ES-I3 (cell line): Measurements from ENCODE around the gene SMOC2.
"Not testable (repeated sequence)": the region's sequence is repeated elsewhere in the genome, so short reads cannot be mapped to it uniquely, and the experiment has no call there.

Source experiments
- H3K36me3 ChIP-seq: 2 replicates; pipeline ENCODE4 v1.6.1; 2013; ENCODE audit warnings: mild to moderate bottlenecking, low read length, control low read depth, moderate library complexity; ENCODE audit not compliant: insufficient read depth
- H3K4me1 ChIP-seq: 2 replicates; pipeline ENCODE4 v1.6.1; 2013; ENCODE audit warnings: mild to moderate bottlenecking, control low read depth, low read length; ENCODE audit not compliant: insufficient read depth
- H3K9ac ChIP-seq: 2 replicates; pipeline ENCODE4 v1.6.1; 2013; ENCODE audit warnings: low read depth, mild to moderate bottlenecking, low read length, moderate library complexity
- H3K9me3 ChIP-seq: 2 replicates; pipeline ENCODE4 v1.6.1; 2013; ENCODE audit warnings: mild to moderate bottlenecking, low read length, moderate library complexity; ENCODE audit not compliant: control insufficient read depth, insufficient read depth

The SMOC2 gene

DNA sequence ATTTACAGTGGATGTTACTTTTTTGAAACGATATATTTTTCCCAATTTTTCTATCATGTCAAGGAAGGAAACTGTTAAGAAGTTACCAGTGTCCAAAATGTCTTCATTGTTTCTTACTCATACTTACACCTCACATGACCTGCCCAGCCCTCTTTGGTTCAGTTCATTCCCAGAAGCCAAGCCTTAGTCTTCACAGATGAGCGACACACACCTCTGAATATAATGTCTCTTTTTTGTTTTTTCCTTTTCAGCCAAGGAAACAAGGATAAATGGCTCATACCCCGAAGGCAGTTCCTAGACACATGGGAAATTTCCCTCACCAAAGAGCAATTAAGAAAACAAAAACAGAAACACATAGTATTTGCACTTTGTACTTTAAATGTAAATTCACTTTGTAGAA, 225.2 kb downstream of the SMOC2 start:
- Histone ChIP-seq H3K9ac (no peak overlapping the region), H3K9me3 (peaks cover 5% of the 10 kb centered on the region; the same call in 1 of the 2 replicates), H3K36me3 (no peaks in the 10 kb centered on the region), H3K4me1 (peaks cover 7% of the 10 kb centered on the region; the same call in 1 of the 2 replicates)

DNA sequence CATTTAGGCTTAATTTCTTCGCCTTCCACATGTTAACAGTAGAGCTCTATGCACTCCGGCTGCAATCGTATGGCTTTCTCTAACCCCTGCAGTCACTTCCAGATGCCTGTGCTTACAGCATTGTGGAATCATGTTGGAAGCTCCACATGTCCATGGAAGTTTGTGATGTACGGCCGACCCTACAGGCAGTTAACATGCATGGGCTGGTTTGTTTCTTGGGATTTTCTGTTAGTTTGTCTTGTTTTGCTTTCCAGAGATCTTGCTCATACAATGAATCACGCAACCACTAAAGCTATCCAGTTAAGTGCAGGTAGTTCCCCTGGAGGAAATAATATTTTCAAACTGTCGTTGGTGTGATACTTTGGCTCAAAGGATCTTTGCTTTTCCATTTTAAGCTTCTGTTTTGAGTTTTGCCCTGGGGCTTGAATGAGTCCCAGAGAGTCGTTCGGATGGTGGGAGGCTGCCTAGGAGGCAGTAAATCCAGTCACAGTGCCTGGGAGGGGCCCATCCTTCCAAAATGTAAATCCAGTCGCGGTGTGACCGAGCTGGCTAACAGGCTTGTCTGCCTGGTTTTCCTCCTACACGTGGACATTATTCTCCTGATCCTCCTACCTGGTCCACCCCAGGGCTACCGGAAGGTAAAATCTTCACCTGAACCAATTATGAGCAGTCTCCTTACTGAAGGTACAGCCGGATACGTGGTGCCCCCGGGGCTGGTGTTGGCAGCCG, 225.9 kb downstream of the SMOC2 start:
- Histone ChIP-seq H3K4me1 (peaks cover 7% of the 10 kb centered on the region; the same call in 1 of the 2 replicates), H3K9ac (no peak overlapping the region), H3K9me3 (peaks cover 5% of the 10 kb centered on the region; the same call in 1 of the 2 replicates), H3K36me3 (no peaks in the 10 kb centered on the region)

DNA sequence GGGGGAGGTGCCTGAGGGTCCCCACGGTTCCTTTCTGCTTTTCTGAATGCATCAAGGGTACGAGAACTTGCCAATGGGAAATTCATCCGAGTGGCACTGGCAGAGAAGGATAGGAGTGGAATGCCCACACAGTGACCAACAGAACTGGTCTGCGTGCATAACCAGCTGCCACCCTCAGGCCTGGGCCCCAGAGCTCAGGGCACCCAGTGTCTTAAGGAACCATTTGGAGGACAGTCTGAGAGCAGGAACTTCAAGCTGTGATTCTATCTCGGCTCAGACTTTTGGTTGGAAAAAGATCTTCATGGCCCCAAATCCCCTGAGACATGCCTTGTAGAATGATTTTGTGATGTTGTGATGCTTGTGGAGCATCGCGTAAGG, 226.4 kb downstream of the SMOC2 start:
- Histone ChIP-seq H3K36me3 (no peaks in the 10 kb centered on the region), H3K9me3 (peaks cover 5% of the 10 kb centered on the region; the same call in 1 of the 2 replicates), H3K4me1 (peaks cover 7% of the 10 kb centered on the region; the same call in 1 of the 2 replicates), H3K9ac (no peak overlapping the region)

DNA sequence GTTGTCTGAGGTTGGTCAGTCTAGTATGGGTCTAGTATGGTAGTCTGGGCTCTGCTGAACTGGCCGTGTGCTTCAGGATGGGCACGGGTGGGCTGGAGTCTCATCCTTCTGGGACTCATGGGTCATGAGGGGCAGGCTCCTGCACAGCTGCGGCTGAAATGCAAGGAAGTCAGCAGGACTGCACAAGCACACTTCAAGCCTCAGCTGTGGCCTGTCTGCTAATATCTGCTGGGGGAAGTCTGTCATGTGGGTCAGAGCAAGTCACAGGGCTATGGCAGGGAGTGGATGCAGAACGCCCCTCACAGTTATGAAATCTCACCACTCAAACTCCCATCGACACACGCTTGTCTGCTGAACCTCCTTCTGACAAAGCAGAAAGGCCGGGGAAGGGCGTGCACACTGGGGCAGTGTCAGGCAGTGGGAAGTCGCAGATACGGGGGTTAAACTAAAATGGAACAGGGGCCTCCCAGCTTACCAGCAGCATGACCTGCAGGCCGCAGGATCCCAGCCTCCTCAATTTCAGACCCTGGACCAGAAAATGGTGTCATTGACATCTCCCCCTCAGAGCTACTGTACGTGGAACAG, 229.5 kb downstream of the SMOC2 start:
- H3K9ac ChIP-seq = no peak overlapping the region
- H3K4me1 ChIP-seq = peaks cover 7% of the 10 kb centered on the region; the same call in 1 of the 2 replicates
- H3K9me3 ChIP-seq = peaks cover 5% of the 10 kb centered on the region; the same call in 1 of the 2 replicates
- H3K36me3 ChIP-seq = no peaks in the 10 kb centered on the region

DNA sequence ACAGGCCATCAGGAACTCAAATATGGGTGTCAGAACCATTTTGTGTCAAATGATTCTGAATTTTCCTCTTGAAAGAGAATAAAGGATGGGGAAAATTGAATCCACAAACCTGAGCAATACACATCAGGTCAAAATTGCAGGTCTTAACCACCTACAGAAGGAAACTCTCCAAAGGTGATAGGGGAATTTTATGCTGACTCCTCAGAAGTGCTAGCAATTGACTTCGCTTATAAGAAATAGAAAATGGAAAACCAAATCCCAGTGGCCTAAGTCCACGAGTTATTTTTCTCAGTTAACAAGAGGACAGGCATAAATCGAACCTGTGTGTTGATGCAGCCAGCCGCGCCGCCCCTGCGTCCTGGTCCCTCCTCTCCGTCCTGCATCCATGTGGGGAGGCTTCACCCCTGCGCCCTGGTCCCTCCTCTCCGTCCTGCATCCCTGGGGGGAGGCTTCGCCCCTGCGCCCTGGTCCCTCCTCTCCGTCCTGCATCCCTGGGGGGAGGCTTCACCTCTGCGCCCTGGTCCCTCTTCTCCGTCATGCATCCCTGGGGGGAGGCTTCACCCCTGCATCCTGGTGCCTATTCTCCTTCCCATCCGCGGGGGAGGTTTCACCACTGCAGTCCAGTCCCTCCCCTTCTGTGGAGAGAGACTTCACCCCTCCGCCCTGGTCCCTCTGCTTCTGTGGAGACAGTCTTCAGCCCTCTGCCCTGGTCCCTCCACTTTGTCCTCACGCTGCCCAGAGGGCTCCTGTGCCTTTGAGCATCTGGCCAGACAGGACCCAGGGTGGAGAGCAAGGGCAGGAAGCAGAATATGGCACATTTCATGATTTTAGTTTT, 230.3 kb downstream of the SMOC2 start:
- H3K4me1 ChIP-seq = peaks cover 6% of the 10 kb centered on the region; the same call in 1 of the 2 replicates
- no peaks in the 10 kb centered on the region for H3K36me3 ChIP-seq
- H3K9ac ChIP-seq = no peak overlapping the region

DNA sequence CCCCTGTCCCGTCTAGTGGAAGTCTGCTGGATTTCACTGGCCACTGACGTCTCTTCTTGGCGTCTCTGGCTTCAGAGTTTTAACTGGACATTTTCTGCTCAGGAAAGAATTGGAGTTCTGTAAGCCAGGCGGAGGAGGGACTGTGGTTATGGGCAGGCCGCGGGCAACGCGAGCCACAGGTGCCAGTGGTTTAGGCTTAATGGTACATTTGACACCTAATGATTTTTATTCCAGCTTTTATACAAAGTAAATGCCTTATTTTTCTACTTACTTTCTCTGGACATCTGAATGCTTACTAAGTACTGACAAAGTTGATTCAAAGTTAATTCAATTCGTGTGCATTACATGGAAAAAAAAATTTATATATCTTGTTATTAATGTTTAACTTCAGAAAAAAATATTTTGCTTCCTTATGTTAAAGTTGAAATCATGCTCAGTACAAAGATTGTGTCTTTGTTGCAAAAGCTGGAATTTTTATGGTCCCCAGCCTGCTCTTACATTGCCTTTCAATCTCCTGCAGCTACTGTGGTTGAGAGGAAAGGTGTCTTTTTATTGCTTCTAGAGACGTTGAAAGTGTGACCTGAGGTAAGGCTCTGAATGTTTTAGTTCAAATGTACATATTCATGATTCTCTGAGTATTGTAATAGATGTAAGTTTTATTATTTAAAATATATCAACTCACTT, 231.0 kb downstream of the SMOC2 start:
- peaks cover 5% of the 10 kb centered on the region; the same call in 1 of the 2 replicates for H3K9me3 ChIP-seq
- H3K9ac ChIP-seq = no peak overlapping the region
- H3K4me1 ChIP-seq = no peaks in the 10 kb centered on the region
- no peaks in the 10 kb centered on the region for H3K36me3 ChIP-seq

More for the DNA sequence above, 230.3 kb downstream of the SMOC2 start:
- H3K9me3 ChIP-seq = peaks cover 5% of the 10 kb centered on the region; the same call in 1 of the 2 replicates

DNA sequence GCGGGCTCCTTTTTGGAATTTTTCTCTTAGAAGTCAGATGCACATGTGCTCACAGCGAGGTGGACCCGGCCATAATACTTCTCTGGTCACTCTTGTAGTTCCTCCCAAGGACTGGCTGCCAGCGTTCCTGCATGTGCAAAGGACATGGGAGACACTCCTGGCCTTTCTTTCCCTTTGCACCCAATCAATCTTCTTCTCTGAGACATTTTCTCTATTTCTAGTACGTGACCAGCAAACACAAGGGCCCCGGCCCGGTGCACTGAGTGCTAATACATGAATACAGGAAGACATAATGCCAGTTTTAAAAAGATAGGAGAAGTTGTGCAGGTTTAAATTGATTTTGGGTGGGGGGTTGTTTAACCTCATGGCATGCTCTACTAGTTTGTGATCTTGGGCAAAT, 233.6 kb downstream of the SMOC2 start:
- Histone ChIP-seq H3K36me3 (no peaks in the 10 kb centered on the region), H3K9me3 (no peaks in the 10 kb centered on the region), H3K9ac (no peak overlapping the region), H3K4me1 (no peaks in the 10 kb centered on the region)

DNA sequence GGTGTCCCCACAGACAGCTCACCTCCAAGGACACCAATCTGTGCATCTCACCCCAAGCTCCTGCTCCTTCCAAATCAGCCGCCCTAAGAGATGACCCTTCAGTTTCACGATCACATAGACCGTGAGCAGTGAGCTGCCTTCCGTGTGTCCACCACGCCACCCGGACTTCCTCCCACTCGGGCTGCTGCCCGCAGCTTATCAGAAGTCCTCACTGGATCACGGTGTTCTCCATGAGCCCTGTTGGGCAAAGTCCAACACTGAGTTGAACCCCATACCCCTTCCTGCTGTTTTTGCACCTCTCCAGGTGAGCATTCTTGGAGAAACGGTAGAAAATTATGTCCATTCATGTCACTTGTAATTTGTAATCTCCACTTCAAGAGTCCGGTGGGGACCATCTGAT, 234.4 kb downstream of the SMOC2 start:
- Histone ChIP-seq H3K36me3 (no peaks in the 10 kb centered on the region), H3K9ac (no peak overlapping the region), H3K9me3 (no peaks in the 10 kb centered on the region), H3K4me1 (no peaks in the 10 kb centered on the region)

DNA sequence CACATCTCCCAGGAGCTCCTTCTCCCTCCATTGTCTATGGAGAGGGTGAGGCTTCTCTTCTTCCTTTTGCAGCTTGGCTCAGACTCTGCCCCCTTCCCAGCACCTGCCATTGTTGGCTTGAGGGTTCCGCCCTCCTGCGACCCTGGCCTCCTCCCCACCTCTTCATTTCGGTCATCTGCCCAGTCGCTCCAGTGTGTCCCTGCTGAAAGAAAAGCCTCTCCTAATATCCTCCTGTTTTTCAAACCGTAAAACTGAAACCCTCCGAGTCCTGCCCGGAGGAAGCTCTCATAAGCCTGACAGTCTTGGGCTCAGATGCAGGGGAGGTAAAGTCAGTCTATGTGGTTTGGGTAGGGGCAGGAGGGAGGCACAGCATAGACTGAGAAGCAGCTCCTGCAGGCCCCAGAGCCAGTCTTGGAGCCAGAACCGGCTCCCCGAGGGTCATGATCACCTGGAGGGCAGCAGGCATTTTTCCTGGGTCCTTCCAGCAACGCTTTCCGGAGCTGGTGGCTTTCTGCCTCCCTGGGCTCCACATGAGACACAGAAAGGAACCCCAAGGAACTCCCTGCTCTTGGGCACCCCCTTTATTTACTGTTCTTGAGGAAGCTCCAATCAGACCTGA, 235.1 kb downstream of the SMOC2 start:
- no peaks in the 10 kb centered on the region for H3K9me3 ChIP-seq
- no peak overlapping the region for H3K9ac ChIP-seq
- no peaks in the 10 kb centered on the region for H3K4me1 ChIP-seq
- no peaks in the 10 kb centered on the region for H3K36me3 ChIP-seq

DNA sequence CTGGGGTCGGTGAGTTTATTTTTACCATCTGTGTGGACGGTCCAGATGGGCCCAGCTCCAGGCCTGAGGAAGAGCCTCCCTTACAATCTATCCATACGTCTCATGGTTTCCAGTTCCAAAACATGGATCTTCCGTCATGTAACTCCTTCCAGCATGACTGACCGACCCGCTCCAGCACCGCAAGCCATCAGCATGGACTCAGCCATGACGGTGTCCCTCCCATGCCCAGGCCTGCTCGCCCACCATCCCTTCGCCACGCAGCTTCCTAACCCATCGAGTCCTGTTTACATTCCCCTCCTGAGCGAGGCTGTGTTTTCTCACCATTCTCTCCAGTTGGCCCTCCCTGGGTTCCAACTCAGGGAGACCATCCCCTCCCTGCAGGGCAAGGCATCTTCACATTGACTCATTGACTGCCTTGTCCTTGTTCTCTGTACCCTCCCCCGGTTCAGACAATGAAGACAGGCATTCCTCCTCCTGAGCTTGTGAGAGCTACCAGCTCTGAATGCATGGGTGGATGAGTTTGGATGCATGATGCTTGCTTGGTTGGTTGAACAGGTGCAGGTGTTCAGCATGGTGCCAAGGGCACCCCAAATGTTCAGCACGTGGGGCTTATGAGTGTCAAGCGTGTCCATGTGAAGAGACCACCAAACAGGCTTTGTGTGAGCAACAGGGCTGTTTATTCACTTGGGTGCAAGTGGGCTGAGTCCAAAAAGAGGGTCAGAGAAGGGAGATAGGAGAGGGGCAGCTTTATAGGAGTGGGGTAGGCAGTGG, 235.8 kb downstream of the SMOC2 start:
- Histone ChIP-seq H3K36me3 (no peaks in the 10 kb centered on the region), H3K9ac (no peak overlapping the region), H3K4me1 (no peaks in the 10 kb centered on the region), H3K9me3 (no peaks in the 10 kb centered on the region)

DNA sequence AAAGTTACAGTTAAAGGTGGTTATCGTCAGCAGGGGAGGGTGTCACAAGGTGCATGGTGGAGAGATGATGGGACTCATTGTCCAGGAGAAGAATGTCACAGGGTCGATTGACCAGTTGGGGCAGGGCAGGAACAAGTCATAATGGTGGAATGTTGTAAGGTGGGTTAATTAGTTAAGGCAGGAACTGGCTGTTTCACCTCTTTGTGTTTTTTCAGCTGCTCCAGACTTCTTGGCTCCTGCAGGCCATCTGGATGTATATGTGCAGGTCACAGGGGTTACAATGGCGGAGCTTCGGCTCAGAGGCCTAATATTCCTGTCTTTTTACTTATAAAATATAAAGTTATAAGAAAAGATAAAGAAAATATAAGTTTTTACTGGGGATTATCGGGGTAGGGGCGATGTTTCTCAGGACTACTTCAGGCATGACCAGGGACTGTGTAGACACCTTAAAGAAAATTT, 236.4 kb downstream of the SMOC2 start:
- not testable (repeated sequence) for H3K4me1 ChIP-seq, H3K36me3 ChIP-seq, H3K9ac ChIP-seq, H3K9me3 ChIP-seq

DNA sequence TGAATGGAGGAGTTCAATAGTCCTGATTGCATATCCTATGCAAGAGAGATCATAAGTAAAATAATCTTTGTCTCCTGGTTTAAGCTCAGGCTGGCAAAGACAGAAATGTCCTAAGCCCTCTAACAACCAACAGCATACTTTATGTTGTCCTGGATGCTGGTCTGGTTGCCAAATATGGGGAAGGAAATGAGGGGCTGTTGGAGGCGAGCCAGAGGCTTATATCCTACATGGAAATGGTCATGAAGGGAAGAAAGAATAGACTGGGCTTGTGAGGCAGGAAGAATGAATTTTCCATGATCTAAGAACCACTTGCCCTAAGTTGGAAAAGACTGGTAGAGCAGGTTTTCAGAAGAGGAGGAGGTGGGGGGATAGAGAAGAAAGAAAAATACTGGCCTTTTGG, 237.1 kb downstream of the SMOC2 start:
- Histone ChIP-seq H3K9me3 (no peaks in the 10 kb centered on the region), H3K36me3 (no peaks in the 10 kb centered on the region), H3K4me1 (peaks cover under 1% of the 10 kb centered on the region; the same call in 1 of the 2 replicates), H3K9ac (no peak overlapping the region)

DNA sequence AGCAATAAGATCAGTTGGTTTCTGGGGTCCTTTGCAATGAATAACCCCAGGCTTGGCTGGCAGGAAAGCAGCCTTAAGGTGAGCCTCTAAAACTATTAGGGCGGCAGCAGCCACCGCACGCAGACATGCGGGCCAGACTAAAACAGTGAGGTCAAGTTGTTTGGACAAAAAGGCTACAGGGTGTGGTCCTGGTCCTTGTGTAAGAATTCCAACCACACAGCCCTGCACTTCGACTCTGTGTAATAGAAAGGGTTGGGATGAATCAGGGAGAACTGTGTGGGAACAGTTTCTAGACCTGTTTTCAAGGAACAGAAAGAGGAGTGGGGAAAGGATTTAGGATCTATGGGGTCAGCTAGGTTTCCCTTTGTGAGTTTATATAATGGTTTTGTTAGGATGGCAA, 237.6 kb downstream of the SMOC2 start:
- H3K36me3 ChIP-seq = no peaks in the 10 kb centered on the region
- peaks cover 5% of the 10 kb centered on the region; the same call in 1 of the 2 replicates for H3K4me1 ChIP-seq
- no peak overlapping the region for H3K9ac ChIP-seq
- no peaks in the 10 kb centered on the region for H3K9me3 ChIP-seq
